Activated T-helper 1 cell treated with anti-CD3 and anti-CD28 coated beads, Interleukin-2, amount 50 U/mL, for 16 hours (primary cell): ENCODE results near the gene EML6.

Source experiments
- DNase-seq, 2 donors: peaks; one replicate each; pipeline ENCODE4 v3.0.0-alpha.2; 2020; ENCODE audit warnings: low read depth in 1 of 2, low spot score in 1 of 2

Gene EML6

GRCh38 chr2:54706622-54707021 lies 16.8 kb upstream of the EML6 start:
- no peak for DNase-seq

GRCh38 chr2:54708584-54709335 lies 14.7 kb upstream of the EML6 start:
- no peak for DNase-seq

- DNase-seq: no peak
Observed at GRCh38 chr2:54709336-54709809, 14.1 kb upstream of the EML6 start.

GRCh38 chr2:54710216-54710615 lies 13.2 kb upstream of the EML6 start:
- no peak for DNase-seq

- DNase-seq: no peak
Observed at GRCh38 chr2:54712516-54712915, 10.9 kb upstream of the EML6 start.

- no peak for DNase-seq
Observed at GRCh38 chr2:54714996-54715395, 8.5 kb upstream of the EML6 start.

GRCh38 chr2:54716375-54716774 lies 7.1 kb upstream of the EML6 start:
- DNase-seq: no peak

- DNase-seq: no peak
Observed at GRCh38 chr2:54720563-54720962, 2.9 kb upstream of the EML6 start.

GRCh38 chr2:54722641-54723040 lies 821 bp upstream of the EML6 start:
- DNase-seq: no peak

GRCh38 chr2:54723996-54724559 lies 616 bp downstream of the EML6 start:
- no peak for DNase-seq

- DNase-seq: no peak
Observed at GRCh38 chr2:54724560-54725342, 1.3 kb downstream of the EML6 start.

GRCh38 chr2:54725343-54726099 lies 2.1 kb downstream of the EML6 start:
- DNase-seq: no peak

- no peak for DNase-seq
Observed at GRCh38 chr2:54726431-54726830, 3.0 kb downstream of the EML6 start.

- DNase-seq: no peak
Observed at GRCh38 chr2:54726940-54727339, 3.5 kb downstream of the EML6 start.

- DNase-seq: no peak
Observed at GRCh38 chr2:54728669-54729120, 5.2 kb downstream of the EML6 start.

GRCh38 chr2:54735636-54736035 lies 12.2 kb downstream of the EML6 start:
- no peak for DNase-seq

GRCh38 chr2:54738281-54738680 lies 14.8 kb downstream of the EML6 start:
- no peak for DNase-seq

GRCh38 chr2:54740333-54740732 lies 16.9 kb downstream of the EML6 start:
- DNase-seq: no peak

GRCh38 chr2:54741250-54741649 lies 17.8 kb downstream of the EML6 start:
- no peak for DNase-seq

- no peak for DNase-seq
Observed at GRCh38 chr2:54750040-54750439, 26.6 kb downstream of the EML6 start.

- DNase-seq: no peak
Observed at GRCh38 chr2:54752439-54752838, 29.0 kb downstream of the EML6 start.
